Measurements from ENCODE around the gene SCN10A.

DNA sequence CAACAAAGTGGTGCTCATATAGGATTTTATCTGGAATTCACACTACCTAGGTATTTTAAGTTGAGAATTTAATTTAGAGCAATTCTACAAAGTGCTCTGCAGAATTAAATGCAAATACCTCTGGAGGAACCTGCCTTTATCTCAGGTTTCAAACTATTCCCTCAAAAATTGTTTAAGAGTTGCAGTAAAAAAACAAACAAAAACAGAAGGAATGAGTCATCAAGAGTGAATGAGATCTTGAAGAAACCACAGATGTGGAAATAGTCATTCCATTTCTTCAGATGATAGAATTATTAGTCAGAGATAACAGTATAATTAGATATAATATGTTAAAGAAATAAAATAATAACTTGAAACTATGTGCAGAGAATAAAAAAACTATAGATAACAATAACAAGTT lies 85.7 kb downstream of the SCN10A start:
- TF ChIP-seq, protein P1, sequence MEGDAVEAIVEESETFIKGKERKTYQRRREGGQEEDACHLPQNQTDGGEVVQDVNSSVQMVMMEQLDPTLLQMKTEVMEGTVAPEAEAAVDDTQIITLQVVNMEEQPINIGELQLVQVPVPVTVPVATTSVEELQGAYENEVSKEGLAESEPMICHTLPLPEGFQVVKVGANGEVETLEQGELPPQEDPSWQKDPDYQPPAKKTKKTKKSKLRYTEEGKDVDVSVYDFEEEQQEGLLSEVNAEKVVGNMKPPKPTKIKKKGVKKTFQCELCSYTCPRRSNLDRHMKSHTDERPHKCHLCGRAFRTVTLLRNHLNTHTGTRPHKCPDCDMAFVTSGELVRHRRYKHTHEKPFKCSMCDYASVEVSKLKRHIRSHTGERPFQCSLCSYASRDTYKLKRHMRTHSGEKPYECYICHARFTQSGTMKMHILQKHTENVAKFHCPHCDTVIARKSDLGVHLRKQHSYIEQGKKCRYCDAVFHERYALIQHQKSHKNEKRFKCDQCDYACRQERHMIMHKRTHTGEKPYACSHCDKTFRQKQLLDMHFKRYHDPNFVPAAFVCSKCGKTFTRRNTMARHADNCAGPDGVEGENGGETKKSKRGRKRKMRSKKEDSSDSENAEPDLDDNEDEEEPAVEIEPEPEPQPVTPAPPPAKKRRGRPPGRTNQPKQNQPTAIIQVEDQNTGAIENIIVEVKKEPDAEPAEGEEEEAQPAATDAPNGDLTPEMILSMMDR (IDR thresholded peaks at IDR 0.05): no peak
- TF ChIP-seq ZFX (IDR thresholded peaks at IDR 0.05; ENCODE audit: borderline replicate concordance): no peak

Measured in 22Rv1 (cell line).